ENCODE measurements around the gene MPP1. TPM values are rescaled to one million over a fixed set of nuclear protein-coding genes. Genes with fewer than 3 reads are reported as not detected.

Gene MPP1
- total RNA-seq, 6 experiments from 2014 or later: 20.2 to 51.7 (median 32.5) TPM

DNA sequence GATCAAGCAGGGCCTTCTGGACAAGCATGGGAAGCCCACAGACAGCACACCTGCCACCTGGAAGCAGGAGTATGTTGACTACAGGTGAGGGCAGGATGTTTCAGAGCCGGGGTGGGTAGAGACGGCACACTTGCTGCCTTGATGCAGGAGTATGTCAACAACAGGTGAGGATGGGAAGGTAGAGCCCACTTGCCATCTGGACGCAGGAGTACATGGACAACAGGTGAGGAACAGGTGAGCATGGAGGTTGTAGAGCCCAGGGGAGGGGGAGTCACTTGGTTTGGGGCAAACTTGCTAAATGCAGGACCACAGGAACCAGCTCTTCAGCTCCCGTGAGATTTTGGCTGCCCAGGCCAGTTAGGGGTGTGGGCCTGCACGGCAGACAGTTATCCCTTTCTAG, 30.7 kb downstream of the MPP1 start:
- no peak overlapping the region for H3K4me3 ChIP-seq
- H3K36me3 ChIP-seq: peaks cover 0 to 30% (median 4%) of the 10 kb centered on the region in 4 donors
- DNase-seq (no peak), ATAC-seq (no peak)
- no peaks in the 10 kb centered on the region for H3K9me3 ChIP-seq
- WGBS (ENCODE audit: insufficient coverage, low coverage, low lambda C conversion rate, missing lambda C conversion rate): 63% methylated on average over 4 of the region's 5 CpGs
- intact Hi-C loops (cut with DNase I): no loop called here
- TF ChIP-seq, protein P1, sequence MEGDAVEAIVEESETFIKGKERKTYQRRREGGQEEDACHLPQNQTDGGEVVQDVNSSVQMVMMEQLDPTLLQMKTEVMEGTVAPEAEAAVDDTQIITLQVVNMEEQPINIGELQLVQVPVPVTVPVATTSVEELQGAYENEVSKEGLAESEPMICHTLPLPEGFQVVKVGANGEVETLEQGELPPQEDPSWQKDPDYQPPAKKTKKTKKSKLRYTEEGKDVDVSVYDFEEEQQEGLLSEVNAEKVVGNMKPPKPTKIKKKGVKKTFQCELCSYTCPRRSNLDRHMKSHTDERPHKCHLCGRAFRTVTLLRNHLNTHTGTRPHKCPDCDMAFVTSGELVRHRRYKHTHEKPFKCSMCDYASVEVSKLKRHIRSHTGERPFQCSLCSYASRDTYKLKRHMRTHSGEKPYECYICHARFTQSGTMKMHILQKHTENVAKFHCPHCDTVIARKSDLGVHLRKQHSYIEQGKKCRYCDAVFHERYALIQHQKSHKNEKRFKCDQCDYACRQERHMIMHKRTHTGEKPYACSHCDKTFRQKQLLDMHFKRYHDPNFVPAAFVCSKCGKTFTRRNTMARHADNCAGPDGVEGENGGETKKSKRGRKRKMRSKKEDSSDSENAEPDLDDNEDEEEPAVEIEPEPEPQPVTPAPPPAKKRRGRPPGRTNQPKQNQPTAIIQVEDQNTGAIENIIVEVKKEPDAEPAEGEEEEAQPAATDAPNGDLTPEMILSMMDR (IDR thresholded peaks at IDR 0.05): no peak
- no peaks in the 10 kb centered on the region for H3K27me3 ChIP-seq
- H3K4me1 ChIP-seq: no peaks in the 10 kb centered on the region
- H3K27ac ChIP-seq: no peak overlapping the region

DNA sequence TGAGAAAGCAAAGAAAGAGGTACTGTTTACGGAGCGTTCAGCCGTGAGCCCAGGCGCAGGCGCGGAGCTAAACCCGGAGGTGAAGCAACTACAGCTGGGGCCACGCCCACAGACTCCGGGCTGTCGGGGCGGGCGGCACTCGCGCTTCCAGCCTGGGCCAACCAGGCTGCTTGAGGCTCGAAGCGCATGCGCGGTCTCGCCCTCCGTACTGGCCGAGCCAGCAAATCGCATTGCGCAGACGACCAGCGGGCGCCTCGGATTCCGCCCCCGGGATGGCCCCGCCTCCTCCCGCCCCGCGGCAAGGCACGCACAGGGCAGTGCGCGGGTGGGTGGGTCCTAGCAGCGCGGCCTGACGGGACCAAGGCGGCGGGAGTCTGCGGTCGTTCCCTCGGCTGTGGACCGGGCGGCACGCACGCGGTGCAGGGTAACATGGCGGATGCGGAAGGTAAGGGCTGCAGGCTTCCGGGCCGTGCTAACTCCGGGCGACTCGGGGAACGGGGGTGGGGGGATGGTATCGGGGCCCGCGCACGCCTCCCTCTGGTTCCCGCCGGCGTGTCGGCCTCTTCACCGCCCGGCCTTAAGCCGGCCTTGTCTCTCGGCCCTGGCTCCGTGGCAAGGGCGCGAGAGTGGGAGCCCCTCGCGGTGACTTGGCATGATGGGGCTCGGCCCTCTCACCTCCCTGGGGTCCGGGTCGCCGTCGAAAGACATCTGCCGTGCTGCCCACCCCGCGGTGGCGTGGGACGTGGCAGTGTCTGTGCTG, 42.6 kb downstream of the MPP1 start, which contains the start of gene DKC1:
DKC1 (plus strand) TSS at position 328 of the 760 bp plus-strand sequence; CDS start at position 430, 102 bp downstream.
- H3K4me3 ChIP-seq: peak within 1 kb of the TSS; percentile 58 to 73 (median 68)
- peak; percentile 96 to 98 (median 98) for DNase-seq
- intact Hi-C loops (cut with DNase I): no loop called here
- H3K4me1 ChIP-seq: peaks cover 0 to 12% (median 0%) of the 10 kb centered on the region in 4 donors
- WGBS (ENCODE audit: insufficient coverage, low coverage, low lambda C conversion rate, missing lambda C conversion rate): 26% methylated on average over 5 of the region's 84 CpGs
- H3K9me3 ChIP-seq: no peaks in the 10 kb centered on the region
- ATAC-seq: peak; percentile 95 to 97 (median 97)
- peak; percentile 61 for TF ChIP-seq POLR2A (IDR thresholded peaks at IDR 0.05)
- TF ChIP-seq, protein P1 (IDR thresholded peaks at IDR 0.05): peak in 1 of 4 donors; percentile 3
- peaks cover 0 to 20% (median 5%) of the 10 kb centered on the region in 4 donors for H3K36me3 ChIP-seq
- H3K27ac ChIP-seq: peak within 1 kb of the TSS; percentile 29 to 60 (median 47)
- H3K27me3 ChIP-seq: no peaks in the 10 kb centered on the region

DNA sequence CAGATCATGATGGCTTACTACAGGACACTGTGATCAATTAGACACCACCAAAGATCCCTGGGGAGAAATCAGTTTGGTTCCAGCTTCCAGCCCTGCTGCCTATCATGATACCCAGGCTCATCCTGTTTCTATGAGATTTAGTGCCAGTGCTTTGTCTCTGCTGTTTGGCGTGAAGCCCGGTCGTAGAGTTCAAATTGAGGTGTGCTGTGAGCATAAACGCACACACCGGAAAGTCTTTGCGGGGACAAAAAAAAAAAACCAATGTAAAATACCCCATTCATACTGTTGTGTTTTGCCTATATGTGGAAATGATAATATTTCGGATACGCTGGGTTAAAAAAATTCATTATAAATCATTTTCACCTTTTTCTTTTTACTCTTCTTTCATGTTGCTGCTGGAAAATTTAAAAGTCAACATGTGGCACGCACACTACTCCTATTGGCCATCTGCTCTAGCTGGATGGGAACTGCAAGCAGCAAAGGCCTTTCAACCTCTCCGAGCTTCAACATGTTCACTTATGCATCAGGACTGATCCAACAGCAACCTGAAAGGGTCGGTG, 43.2 kb downstream of the MPP1 start:
- intact Hi-C loops (cut with DNase I): no loop called here
- TF ChIP-seq, protein P1 (IDR thresholded peaks at IDR 0.05): no peak
- no peak for TF ChIP-seq POLR2A (IDR thresholded peaks at IDR 0.05)
- peak; percentile 26 to 33 (median 28) for ATAC-seq
- Histone ChIP-seq H3K4me1 (peaks cover 0 to 12% (median 0%) of the 10 kb centered on the region in 4 donors), H3K4me3 (peak overlapping the region; percentile 16 to 73 (median 48)), H3K27ac (peak overlapping the region in 1 of 3 donors; percentile 60), H3K36me3 (peaks cover 0 to 13% (median 2%) of the 10 kb centered on the region in 4 donors), H3K9me3 (no peaks in the 10 kb centered on the region), H3K27me3 (no peaks in the 10 kb centered on the region)
- peak in 2 of 3 donors; percentile 45 to 65 for DNase-seq
- 39% methylated on average over 11 of the region's 11 CpGs for WGBS (ENCODE audit: insufficient coverage, low coverage, low lambda C conversion rate, missing lambda C conversion rate)

DNA sequence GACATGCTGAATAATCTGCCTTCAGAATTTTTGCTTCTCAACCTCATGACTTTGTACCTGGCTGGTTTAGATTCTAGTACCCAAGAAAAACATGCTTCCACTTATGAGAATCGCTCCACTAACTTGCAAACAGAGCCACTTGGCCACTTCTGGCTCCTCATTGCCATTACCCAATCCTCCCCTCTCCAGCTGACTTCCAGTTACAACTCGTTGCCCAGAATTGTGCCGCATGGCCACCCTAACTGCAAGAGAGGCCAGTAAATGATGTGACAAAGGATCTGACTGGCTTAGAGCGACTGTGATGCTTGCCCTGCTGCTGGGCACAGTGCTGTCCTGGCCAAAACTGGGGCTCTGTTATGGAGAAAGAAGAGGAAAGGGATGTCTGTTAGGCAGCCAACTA, 46.6 kb downstream of the MPP1 start:
- no peak for DNase-seq
- WGBS (ENCODE audit: insufficient coverage, low coverage, low lambda C conversion rate, missing lambda C conversion rate): 75% methylated on average over 4 of the region's 4 CpGs
- Histone ChIP-seq H3K4me1 (peaks cover 0 to 7% (median 0%) of the 10 kb centered on the region in 4 donors), H3K27me3 (no peaks in the 10 kb centered on the region), H3K36me3 (no peaks in the 10 kb centered on the region), H3K4me3 (no peak overlapping the region), H3K9me3 (no peaks in the 10 kb centered on the region), H3K27ac (no peak overlapping the region)
- ATAC-seq: no peak
- TF ChIP-seq, protein P1 (IDR thresholded peaks at IDR 0.05): no peak
- no peak for TF ChIP-seq POLR2A (IDR thresholded peaks at IDR 0.05)
- intact Hi-C loops (cut with DNase I): no loop called here
